GM21717 (cell line): ENCODE measurements around the gene NR3C2.
"Not testable (repeated sequence)": the region's sequence is repeated elsewhere in the genome, so short reads cannot be mapped to it uniquely, and the experiment has no call there.

Source experiments
- ATAC-seq: cut with Tn5 transposase; IDR thresholded peaks from one replicate; pipeline ENCODE4 v1.9.1; 2021; ENCODE audit warnings: mild to moderate bottlenecking, moderate library complexity; ENCODE audit not compliant: unreplicated experiment

NR3C2 gene

GRCh38 chr4:148116264-148116663 lies 325.9 kb downstream of the NR3C2 start:
- no peak for ATAC-seq

DNA sequence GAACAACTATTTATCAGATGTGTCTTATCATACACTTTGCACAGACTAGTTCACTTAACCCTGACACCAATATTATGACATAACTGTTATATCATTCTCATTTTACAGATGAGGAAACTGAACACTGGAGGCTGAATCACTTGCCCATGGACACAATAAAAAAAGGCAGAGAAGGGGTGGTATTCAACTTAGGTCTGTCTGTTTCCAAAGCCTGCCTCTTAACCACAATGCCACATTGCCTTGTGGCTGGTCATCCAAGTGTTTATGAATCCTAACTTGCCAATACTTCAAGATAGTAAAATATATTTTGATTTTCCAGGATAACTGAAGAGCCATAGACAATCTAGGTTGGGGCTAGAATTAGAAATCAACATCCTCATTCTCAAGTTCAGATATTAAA lies 327.8 kb downstream of the NR3C2 start:
- no peak for ATAC-seq

- no peak for ATAC-seq
Observed at GRCh38 chr4:148112231-148112982, 329.8 kb downstream of the NR3C2 start.

DNA sequence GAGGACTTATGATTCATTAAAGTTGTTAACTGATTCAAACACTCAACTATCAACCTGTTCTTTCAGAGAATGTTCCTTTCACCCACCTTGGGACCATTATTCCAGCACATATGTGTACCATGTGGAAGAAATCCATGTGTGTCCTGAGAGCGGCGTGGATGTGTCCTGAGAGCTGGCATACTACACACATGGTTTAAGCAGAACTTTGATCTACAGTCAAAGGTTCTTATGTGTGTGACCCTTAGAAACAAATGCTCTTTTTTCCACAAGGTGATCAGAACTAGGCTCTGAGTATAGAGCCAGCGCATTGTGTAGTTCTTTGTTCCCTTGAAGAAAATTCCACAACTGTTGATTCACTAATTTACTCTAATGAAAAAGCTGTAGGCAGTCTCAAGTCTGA lies 332.0 kb downstream of the NR3C2 start:
- no peak for ATAC-seq

GRCh38 chr4:148109216-148109615 lies 333.0 kb downstream of the NR3C2 start:
- no peak for ATAC-seq

- ATAC-seq: no peak
Observed at GRCh38 chr4:148108766-148109165, 333.4 kb downstream of the NR3C2 start.

GRCh38 chr4:148103597-148104355 lies 338.4 kb downstream of the NR3C2 start:
- ATAC-seq: no peak

DNA sequence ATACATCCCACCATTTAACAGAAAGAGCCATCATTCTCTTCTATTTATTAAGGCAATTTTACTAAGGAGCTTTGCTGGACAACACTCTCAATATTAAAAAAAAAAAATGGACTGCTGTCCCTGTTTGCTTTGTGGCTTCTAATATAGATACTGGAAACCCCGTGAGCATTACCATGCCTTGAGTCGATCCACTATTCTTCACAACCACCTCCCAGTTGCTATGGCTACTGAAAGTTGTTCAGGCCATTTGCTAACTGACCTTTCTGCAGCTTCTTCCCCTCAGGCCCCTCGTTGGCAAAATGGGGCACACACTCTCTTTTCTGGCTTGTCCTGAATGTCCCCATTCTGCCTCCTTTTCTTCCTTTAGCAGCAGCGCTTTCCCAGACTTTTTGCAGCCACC lies 340.4 kb downstream of the NR3C2 start:
- ATAC-seq: no peak

- no peak for ATAC-seq
Observed at GRCh38 chr4:148101235-148101634, 341.0 kb downstream of the NR3C2 start.

- ATAC-seq: no peak
Observed at GRCh38 chr4:148097801-148098200, 344.4 kb downstream of the NR3C2 start.

DNA sequence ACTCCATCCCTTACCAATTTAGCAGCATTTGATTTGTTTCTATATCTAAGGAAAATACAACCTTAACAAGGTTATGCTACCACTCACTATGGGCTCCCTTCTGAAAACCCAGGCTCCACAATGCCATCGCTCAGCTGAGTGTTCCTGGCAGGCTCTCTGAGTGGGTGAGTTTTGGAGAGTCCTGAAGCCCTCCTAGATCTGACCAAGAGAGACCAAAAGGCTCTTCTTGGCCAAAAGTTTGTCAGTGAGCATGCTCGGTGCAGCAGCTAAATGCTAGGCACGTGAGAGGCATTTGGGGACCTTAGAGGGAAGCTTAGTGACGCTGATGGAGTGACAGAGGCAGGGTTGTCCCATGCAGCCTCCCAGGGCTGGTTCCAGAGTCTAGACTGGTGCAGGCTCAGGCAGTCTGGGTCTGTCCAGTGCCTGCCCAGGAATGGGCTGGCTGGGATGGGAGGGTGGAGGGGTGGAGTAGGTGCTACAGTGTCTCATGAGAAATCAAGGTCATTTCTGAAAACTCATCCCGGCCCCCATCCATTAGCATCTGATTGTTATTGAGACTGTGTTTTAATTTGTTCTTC lies 346.8 kb downstream of the NR3C2 start:
- ATAC-seq: no peak

DNA sequence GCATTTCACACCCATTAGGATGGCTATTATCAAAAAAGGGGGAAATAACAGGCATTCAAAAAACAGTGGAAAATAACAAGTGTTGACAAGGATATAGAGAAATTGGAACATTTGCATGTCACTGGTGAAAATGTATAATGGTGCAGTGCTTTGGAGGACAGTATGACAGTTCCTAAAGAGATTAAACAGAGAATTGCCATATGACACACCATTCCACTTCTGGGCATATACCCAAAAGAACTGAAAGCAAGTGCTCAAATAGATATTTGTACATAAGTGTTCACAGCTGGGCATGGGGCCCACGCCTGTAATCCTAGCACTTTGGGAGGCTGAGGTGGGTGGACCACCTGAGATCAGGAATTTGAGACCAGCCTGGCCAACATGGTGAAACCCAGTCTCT lies 348.1 kb downstream of the NR3C2 start:
- ATAC-seq: no peak

- no peak for ATAC-seq
Observed at GRCh38 chr4:148093065-148093464, 349.1 kb downstream of the NR3C2 start.

DNA sequence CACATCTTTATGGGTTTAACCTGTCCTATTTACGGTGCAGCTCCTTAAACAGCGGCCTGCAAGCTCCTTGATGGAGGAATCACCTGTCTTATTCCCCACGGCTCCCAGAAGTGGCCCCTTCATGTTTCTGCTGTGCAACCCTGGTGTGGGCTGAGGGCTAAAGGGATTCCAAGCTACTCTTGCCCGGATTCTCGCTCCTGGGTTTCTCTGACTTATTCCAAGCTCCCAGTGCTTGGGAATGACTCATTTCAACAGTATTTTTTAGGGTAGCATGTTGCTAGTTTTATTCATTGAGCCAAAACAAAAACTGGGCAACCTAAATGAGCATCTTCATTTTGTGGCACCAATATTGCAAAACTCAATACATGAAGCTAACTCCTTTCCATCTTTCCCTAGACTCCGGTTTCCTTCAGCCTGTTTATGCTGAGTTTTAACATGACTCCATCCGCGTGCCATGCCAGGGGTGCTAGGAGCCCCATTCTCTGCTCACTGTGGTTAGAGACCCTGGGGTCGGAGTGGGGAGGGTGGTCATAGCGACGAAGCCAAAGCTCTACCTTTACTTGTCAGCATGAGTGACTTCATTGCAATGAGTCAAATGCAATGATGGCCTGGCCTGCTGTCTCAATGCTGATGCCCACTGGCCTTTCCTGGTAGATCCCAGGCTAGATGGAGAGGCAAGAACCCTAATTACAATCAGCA lies 349.7 kb downstream of the NR3C2 start:
- ATAC-seq: no peak

DNA sequence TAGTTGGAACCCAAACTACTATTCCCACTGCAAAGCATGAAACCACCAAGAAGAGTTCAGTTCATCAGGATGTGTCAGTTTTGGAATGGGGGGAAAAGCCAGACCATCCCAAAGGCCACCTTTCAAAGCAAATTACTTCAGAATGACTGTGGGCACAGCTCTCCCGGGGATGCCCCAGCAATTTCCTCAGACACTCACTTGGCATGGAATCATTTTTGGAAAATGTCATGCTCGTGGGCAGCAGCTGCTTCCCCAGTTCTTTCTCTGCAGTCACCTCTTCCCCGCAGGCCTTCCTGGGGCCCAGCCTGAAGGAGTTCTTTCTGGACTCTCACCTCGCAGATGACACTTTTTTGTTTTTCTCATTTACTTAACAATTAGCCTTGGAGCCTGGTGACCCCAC lies 350.3 kb downstream of the NR3C2 start:
- no peak for ATAC-seq

- ATAC-seq: no peak
Observed at GRCh38 chr4:148090503-148091476, 351.4 kb downstream of the NR3C2 start.

- ATAC-seq: no peak
Observed at GRCh38 chr4:148090029-148090428, 352.2 kb downstream of the NR3C2 start.

DNA sequence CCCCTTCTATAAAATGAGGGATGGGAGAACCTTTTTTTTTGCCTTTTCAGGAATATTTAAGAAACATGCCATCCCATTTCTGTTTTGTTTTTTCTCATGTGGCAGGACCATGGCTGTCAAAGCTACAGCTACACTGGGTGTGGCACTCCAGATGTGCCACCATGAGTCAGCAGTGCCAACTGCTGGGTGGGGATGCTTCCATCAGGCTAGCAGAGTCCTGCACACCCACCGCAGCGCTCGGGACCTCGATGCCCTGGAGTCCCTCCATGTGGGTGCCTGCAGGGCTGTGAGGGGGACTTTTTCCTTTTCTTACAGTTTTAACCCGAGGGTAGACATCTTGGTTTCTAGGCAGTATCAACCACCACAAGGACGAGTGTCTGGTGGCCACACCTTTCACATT lies 352.6 kb downstream of the NR3C2 start:
- no peak for ATAC-seq

DNA sequence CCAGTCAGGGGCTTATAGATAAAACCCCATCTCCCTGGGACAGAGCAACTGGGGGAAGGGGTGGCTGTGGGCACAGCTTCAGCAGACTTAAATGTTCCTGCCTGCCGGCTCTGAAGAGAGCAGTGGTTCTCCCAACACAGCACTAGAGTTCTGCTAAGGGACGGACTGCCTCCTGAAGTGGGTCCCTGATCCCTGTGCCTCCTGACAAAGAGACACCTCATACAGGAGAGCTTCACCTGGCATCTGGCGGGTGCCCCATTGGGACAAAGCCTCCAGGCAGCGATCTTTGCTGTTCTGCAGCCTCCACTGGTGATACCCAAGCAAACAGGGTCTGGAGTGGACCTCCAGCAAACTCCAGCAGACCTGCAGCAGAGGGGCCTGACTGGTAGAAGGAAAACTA lies 359.1 kb downstream of the NR3C2 start:
- not testable (repeated sequence) for ATAC-seq

DNA sequence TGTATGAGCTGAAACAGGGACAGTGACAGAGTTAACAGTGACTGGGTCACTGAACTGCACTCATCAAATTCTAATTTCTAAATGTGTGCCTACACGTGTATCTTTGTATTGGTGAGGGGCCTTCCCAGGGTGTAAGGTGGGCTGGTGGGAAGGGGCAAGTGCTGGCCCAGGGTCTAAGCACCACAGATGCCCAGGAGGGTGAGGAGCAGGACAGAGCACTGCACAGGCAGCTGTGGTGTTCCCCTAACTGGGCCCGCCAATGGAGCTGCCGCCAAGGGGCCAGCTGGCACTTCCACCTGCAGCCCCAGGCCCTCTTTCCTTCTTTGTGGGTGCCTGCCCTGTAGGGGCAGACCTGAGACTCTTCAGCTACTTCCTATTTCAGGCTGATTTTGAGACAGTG lies 360.5 kb downstream of the NR3C2 start:
- no peak for ATAC-seq
